Activated naive CD4-positive, alpha-beta T cell treated with Interleukin-2 at 50 U/mL for 16 hours (primary cell): ENCODE results near the gene AJM1.
"Not testable (repeated sequence)": the region's sequence is repeated elsewhere in the genome, so short reads cannot be mapped to it uniquely, and the experiment has no call there.

Experiments used
- DNase-seq: peaks from one replicate; pipeline ENCODE4 v3.0.0-alpha.2; 2020

AJM1 gene

DNA sequence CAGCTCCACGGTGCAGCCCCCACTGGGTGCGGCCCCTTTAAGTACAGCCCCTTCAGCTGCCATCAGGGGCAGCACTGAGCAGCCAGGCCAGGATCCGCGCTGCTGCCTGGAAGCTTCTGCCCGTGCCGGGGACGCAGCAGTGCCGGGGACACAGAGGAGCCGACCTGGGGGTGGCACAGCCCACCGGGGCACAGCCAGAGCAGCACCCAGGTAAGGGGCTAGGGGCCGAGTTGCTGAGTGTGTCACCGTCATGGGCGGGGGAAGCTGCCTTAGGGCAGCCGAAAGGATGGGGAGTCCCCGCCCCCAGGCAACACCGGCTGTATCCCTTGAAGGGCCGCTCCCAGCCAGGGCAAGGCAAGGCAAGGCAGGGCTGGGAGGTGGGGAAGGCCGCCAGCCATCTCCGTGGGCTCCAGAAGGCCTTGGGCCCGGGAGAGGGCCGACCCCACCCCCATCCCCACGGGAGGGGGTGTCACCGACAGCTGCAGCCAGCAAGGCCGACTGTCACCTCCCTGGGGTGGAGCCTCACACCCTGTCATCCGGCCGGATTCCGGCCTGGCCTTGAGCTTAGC is at the start of gene AJM1:
AJM1 (plus strand) TSS at position 99 of the 569 bp plus-strand sequence. CDS start 1,937 bp downstream, outside the sequence.
- peak; percentile 84 for DNase-seq

DNA sequence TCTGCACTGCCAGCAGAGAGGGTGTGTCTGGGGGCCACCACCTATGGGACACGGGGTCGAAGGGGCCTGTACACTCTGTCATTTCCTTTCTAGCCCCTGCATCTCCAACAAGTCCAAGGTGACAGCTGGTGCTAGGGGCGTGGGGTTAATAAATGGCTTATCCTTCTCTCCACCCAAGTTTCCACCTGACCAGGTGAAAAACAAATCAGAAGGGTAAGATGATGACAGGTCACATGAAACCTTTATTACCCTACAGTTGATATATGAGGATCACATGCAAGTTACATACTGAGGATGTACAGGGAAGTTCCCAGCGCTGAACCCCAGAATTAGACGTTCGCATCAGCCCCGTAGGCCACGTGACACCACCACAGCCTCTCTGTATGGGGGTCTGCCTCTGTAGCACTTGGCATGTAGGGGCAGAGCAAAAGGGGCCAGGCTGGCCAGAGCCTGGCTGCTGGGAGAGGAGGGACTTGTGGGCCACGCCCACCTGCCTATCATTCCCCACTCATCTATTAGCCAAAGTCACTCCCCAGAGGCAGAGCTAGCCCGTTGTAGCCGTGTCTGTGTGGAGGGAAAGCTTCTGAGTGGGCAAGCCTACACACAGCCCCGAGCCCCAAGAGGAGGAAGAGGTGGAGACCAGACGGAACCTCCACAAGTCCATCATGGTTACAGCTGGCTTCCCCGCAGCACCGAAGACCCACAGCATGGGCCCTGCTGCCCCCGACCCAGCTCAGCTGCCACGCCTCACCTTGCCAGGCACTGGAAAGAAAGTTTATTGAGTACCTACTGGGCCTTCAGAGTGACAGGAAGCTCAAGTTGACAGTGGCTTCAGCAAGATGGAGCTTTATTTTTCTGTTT is 49.0 kb upstream of the AJM1 start:
- no peak for DNase-seq

DNA sequence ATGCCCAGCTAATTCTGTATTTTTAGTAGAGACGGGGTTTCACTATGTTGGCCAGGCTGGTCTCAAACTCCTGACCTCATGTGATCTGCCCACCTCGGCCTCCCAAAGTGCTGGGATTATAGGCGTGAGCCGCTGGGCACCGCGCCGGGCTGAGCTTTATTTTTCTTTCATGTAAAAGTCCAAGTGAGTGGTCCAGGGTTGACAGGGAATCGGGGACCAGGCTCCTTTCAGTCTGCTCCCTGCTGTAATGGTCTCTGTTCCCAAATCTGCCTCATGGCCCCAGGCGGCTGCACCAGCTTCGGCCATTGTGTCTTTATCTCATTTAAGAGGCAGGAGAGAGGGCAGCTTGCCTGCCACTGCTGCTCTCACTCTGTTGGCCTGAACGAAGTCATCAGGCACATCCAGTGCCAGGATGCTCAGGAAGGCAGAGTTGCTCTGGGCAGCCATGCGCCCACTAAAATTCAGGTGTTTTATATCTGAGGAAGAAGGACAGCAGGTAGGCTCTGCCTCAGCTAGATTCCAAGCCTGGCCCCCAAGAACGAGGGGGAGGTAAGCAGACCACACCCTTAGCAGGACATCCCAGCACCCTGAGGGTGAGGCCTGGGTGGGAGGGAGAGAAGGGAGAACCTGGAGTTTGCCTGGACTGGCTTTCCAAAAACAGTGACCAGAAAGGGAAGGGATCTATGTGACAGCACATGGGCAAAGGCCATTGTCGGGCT is 47.8 kb upstream of the AJM1 start:
- DNase-seq: no peak

DNA sequence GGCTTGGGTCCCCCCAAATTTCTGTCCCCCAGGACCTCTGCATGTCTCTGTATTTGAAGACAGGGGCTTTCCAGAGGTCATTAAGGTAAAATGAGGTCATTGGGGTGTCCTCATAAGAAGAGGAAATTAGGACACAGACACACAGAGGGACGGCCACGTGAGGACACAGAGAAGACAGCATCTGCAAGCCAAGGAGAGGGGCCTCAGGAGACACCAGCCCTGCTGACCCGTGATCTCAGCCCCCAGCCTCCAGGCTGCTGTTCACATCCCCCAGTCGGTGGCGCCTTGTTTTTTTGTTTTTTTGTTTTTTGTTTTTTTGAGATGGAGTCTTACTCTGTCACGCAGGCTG is 47.3 kb upstream of the AJM1 start:
- no peak for DNase-seq

DNA sequence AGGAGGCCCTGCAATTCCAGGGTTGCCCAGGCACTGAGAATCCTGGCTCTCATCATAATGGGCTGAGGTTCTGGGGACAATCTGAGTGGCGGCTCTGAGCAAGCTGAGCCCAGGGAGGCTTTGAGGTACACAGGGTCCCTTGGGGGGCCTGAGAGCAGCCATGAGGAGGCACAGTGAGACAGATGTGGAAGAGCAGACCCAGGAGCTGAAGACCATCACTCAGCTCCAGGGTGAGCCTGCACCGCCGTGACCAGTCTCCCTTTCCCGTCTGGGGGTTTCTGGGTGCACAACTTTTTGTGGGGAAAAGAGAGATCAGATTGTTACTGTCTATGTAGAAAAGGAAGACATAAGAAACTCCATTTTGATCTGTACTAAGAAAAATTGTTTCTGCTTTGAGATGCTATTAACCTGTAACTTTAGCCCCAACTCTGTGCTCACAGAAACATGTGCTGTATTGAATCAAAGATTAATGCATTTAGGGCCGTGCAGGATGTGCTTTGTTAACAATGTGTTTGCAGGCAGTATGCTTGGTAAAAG is 46.0 kb upstream of the AJM1 start, which contains the start of gene CCDC183:
CCDC183 (plus strand) TSS at position 101 of the 537 bp plus-strand sequence; CDS start at position 161, 60 bp downstream.
- DNase-seq: no peak

DNA sequence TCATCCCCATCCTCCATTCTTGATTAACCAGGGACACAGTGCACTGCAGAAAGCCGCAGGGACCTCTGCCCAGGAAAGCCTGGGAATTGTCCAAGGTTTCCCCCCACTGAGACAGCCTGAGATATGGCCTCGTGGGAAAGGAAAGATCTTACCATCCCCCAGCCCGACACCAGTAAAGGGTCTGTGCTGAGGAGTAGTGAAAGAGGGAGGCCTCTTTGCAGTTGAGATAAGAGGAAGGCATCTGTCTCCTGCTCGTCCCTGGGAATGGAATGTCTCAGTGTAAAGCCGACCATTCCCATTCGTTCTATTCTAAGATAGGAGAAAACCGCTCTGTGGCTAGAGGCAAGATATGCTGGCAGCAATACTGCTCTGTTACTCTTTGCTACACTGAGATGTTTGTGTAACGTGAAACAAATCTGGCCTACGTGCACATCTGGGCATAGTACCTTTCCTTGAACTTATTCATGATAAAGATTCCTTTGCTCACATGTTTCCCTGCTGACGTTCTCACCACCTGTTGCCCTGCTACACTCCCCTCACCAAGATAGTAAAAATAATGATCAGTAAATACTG is 45.4 kb upstream of the AJM1 start:
- not testable (repeated sequence) for DNase-seq

DNA sequence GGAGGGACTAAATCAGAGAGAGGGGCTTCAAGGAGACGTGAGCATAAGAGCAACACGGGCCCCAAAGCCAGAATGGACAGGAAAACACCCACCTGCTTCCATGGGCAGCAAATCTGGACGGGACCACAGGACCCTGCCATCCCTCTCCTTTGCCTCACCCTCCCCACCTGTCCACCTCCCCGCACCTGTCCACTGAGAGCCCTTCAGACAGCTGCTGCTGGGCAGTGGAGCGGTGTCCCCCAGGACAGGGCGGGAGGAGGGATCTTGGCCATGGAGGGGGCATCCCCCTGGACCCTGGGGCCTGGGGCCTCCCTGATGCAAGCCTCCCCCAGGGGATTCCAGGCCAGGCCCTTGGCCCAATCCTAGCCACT is 43.6 kb upstream of the AJM1 start:
- no peak for DNase-seq

DNA sequence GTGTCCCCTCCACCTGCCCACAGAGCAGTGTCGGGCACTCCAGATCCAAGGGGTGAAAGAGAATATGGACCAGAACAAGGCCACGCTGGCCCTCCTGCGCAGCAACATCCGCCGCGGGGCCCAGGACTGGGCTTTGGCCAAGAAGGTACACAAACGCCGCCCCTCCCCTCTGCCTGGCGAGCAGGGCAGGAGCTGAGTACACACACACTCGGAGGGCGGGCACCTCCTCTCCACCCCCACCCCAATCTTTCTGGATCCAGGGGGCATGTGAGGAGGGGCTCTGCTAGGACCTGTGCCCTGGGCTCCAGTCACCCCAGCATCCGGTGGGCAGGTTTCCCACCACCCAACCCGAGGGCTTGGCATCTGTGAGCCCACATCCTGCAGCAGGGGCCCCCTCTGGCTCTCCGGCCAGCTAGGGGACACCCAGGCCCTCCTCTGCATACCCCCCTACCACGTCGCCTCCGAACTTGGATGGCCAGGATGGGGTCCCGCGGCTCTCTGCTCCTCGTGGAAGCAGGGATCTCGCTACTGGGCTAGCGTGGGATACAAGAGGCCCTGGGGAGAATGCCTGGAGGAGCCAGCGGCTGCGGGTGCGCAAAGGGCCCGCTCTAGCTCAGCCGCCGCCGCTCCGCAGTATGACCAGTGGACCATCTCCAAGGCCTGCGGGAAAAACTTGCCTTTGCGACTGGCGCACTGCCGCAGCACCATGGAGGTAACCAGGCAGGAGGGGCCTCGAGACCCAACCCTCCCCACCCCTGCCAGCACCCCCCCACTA is 43.0 kb upstream of the AJM1 start:
- DNase-seq: no peak

DNA sequence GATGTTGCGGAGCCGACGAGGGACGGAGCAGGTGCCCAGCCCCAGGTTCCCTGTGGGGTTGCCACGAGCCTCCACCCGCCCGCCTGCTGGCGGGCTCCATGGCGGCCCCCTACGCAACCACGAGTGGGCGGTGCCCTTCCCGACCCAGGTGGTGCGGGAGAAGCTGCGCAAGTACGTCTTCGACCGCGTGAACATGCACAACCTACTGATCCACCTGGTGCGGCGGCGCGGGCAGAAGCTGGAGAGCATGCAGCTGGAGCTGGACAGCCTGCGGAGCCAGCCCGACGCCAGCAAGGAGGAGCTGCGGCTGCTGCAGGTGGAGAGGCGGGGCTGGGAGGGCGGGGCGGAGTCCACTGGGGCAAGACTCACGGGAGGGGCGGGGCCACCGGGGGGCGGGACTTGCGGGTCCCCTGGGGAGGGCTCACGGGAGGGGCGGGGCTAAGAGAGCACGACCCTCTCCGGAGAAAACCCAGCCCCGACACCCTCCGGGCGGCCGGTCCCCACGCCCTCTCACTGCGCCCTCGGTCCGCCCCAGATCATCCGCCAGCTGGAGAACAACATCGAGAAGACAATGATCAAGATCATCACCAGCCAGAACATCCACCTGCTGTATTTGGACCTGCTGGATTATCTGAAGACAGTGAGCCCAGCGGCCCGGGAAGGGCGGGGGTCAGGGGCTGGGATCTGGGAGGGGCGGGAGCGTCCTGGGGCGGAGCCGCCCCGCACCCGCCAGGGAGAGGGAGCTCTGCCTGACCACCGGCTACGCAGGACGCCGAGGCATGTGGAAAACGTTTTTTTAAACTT is 42.2 kb upstream of the AJM1 start:
- DNase-seq: peak; percentile 84

DNA sequence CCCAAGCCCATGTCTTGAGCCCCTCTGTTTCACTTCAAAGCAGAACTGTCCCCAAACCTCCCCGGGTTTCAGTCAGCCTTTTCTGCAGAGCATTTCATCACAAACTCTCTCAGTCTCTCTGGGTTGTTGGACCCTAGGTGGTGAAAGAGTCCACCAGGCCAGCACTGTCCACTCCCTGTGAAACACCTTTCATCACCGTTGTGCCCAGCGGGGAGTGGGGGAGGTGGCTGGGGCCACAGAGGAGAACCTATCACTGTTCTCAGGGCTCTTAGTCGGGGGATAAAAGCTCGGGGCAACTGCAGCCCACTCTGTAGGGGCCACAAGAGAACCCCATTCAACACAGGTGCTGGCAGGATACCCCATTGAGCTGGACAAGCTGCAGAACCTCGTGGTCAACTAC is 40.0 kb upstream of the AJM1 start:
- DNase-seq: no peak

DNA sequence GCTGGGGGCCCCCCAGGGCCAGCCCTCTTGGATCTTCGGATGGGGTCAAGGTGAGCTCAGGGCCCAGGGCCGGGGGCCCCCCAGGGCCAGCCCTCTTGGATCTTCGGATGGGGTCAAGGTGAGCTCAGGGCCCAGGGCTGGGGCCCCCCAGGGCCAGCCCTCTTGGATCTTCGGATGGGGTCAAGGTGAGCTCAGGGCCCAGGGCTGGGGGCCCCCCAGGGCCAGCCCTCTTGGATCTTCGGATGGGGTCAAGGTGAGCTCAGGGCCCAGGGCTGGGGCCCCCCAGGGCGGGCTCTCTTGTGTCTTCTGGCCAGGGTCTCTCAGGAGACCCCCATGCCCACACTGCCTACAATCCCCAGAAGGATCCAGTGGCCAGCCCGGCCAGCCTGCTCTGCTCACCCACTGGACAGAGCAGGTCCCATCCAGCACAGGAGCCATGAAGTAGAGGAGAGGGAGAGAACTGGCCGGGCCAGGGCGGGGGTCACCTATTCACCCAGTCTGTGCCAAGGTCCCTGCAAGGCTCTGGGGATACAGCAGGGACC is 39.2 kb upstream of the AJM1 start:
- DNase-seq: not testable (repeated sequence)

DNA sequence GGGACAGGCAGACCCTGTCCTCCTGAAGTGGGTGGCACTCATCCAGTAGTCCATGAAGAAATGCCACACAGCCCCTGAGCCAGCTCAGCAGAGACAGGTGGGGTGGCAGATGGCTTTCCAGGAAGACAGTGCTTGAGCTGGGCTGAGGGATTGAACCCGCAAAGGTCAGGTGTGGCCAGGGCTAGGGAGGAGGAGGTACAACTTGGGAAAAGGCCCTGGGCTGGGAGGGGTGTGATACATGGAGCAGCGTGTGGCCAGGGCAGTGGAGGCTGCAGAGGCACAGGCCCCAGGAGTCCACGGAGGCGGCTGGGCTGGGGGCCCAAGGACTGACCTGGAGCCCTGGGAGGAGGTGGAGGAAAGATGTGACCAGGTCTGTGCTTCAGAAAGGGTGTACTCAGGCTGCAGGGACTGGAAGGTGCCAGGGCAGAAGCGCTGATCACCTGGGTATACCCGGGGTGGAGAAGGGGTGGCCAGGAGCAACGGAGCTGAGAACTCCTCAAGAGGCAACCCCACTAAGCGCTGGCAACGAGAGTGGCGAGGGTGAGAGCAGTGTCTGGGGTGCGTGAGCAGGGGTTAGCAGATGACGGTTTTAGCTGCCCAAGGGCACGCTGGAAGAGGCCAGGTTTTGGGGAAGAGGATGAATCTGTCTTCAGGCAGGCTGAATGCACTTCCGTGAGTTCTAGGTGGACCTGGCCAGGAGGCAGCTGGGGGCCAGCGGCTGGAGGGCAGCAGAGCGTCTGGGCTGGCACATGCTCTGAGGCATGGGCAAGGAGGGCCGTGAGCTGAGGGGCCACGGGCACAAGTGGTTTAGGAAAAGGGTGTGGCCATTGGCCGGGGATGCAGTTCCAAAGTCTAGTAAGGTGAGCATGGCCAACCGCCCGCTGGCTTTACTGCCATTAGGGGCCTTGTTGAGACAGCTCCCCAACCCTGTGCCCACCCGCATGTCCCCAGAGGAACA is 38.4 kb upstream of the AJM1 start:
- DNase-seq: no peak

DNA sequence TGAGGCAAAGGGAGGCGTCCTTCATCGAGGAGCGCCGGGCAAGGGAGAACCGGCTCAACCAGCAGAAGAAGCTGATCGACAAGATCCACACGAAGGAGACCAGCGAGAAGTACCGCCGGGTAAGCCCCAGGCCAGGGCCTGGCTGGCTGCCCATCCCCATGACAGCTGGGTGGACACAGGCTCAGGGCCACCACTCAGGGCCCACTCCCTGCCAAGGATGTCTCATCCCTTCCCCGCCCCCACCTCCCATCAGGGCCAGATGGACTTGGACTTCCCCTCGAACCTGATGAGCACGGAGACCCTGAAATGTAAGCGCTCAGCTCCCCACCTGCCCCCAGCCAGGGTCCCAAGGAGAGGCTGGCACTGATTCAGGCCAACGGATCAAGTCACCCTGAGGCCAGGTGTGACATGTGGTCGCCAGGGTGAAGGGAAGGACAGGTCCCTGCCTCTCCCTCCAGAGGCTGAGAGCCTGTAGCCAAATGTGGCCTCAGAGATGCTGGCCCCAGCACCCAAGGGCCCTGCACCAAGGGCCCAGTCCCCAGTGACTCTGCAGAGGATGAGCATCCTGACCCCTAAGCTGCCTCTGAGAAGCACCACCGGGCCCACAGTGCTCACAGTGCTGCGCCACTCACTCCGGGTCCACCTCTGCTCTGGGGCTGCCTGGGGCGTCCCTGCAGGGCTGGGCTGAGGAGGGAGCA is 37.6 kb upstream of the AJM1 start:
- DNase-seq: no peak

DNA sequence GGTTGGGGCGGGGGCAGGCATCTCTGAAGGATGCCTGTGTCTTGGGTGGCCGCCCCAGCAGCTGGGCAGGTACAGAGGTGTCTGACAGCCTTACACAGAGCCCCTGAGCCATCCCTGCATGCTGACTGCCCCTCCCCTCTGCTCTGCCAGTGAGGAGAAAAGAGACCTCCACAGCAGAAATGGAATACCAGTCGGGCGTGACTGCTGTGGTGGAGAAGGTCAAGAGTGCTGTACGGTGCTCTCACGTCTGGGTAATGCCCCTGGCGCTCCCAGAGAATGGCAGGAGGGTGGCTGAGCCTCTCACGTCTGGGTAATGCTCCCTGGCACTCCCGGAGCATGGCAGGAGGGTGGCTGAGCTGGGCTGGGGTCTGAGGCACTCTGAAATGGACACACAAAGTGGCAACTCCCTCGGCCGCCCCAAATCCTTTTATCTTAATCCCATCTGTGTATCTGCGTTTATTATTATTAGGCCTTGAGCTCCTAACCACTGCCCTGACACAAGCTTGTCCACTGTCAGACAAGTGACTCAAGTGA is 37.0 kb upstream of the AJM1 start:
- DNase-seq: no peak

DNA sequence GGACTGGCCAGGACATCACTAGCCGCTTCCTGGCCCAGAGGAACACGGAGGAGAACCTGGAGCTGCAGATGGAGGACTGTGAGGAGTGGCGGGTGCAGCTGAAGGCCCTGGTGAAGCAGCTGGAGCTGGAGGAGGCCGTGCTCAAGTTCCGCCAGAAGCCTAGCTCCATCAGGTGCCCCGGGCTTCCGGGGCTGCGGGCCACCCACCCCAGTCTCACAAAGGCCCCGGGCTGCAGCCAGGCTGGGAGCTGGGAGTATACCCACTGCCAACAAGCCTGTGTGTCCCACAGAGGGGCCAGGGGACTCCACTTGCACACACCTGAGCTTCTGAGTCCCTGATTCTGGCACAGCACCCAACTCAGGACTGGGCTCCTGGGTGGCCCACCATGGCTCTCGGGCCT is 36.2 kb upstream of the AJM1 start:
- DNase-seq: no peak

DNA sequence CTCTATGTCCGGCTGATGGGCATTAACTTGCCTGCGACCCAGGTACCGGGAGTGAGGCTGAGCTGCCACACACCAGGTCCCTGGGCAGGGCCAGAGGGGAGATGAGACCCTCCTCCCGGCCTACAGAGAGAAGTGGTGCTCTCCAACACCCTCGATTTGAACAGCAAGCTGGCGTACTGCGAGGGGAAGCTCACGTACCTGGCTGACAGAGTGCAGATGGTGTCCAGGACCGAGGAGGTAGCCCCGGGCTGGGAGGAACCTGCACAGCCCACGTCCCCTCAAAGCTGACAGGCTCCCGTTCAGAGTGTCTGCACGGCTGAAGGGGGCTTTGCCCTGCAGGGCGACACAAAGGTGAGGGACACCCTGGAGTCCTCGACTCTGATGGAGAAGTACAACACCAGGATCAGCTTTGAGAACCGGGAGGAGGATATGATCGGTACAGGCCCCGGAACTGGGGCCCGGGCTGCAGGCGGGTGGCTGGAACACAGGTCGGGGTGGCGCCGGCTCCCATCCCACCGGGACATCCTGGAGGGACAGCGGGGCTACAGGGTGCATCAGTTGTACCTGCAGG is 35.6 kb upstream of the AJM1 start:
- no peak for DNase-seq

DNA sequence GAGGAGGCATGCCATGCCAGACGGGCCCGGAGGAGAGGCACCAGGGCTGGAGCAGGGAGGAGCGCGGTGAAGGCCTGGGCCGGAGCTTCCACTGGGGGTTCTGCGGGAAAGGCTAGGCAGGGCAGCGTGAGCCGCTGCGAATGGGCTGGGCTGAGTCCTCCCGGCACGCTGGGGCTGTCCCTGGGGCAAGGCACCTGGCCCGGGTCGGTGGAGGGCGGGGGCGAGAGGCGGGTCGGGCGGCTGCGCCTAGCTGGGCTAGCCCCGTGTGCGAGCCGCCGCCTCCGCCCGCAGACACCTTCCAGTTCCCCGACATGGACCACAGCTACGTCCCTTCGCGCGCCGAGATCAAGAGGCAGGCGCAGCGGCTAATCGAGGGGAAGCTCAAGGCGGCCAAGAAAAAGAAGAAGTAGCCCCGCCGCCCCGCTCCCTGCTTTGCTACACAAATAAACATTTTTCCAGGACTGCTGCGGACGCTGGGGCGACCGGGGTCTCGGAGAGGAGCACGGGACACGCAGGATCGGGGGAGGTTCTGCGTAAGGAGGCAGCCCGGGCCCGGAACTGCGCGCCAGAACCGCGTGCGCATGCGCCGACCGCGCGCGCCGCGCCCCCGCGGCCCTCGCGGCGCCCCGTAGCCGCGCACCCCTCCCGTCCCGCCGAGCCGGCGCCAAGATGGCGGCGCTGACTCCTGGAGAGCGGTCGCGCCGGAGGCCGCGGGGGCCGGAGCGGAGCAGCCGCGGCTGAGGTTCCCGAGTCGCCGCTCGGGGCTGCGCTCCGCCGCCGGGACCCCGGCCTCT is 34.8 kb upstream of the AJM1 start, which contains the start of gene RABL6:
RABL6 (plus strand) TSS at position 668 of the 794 bp plus-strand sequence. CDS start 249 bp downstream, outside the sequence.
- peak; percentile 83 for DNase-seq
